Measurements from ENCODE around the gene ANP32B.
"Not testable (repeated sequence)": the region's sequence is repeated elsewhere in the genome, so short reads cannot be mapped to it uniquely, and the experiment has no call there.

Gene ANP32B

GRCh38 chr9:97985058-97985861 is 2.1 kb downstream of the ANP32B start:
- H3K36me3 Mint-ChIP-seq (ENCODE audit: insufficient read depth) = peaks cover 19% of the 10 kb centered on the region
- H3K4me1 Mint-ChIP-seq = peaks cover 57% of the 10 kb centered on the region
- ATAC-seq (replicated peaks; ENCODE audit: extremely low read depth, poor library complexity, severe bottlenecking) (peak; percentile 3), DNase-seq (ENCODE audit: low spot score in 2 of 2) (peak in 1 of 2 donors; percentile 29)
- H3K27me3 Mint-ChIP-seq = no peaks in the 10 kb centered on the region
- H3K4me3 Mint-ChIP-seq = peak overlapping the region; percentile 78
- peak overlapping the region; percentile 73 for H3K27ac Mint-ChIP-seq (ENCODE audit: low read depth)
- H3K9me3 Mint-ChIP-seq = no peaks in the 10 kb centered on the region

GRCh38 chr9:97987487-97987886 is 4.3 kb downstream of the ANP32B start:
- H3K4me3 Mint-ChIP-seq = no peak overlapping the region
- H3K27ac Mint-ChIP-seq (ENCODE audit: low read depth) = peak overlapping the region; percentile 70
- no peaks in the 10 kb centered on the region for H3K27me3 Mint-ChIP-seq
- DNase-seq (ENCODE audit: low spot score in 2 of 2) (no peak), ATAC-seq (replicated peaks; ENCODE audit: extremely low read depth, poor library complexity, severe bottlenecking) (no peak)
- H3K4me1 Mint-ChIP-seq = peaks cover 62% of the 10 kb centered on the region
- peaks cover 19% of the 10 kb centered on the region for H3K36me3 Mint-ChIP-seq (ENCODE audit: insufficient read depth)
- H3K9me3 Mint-ChIP-seq = no peaks in the 10 kb centered on the region

GRCh38 chr9:97990259-97990658 is 7.1 kb downstream of the ANP32B start:
- ATAC-seq (replicated peaks; ENCODE audit: extremely low read depth, poor library complexity, severe bottlenecking) (no peak), DNase-seq (ENCODE audit: low spot score in 2 of 2) (no peak)
- H3K27me3 Mint-ChIP-seq = no peaks in the 10 kb centered on the region
- H3K9me3 Mint-ChIP-seq = no peaks in the 10 kb centered on the region
- peak overlapping the region; percentile 11 for H3K27ac Mint-ChIP-seq (ENCODE audit: low read depth)
- H3K36me3 Mint-ChIP-seq (ENCODE audit: insufficient read depth) = peaks cover 12% of the 10 kb centered on the region
- H3K4me3 Mint-ChIP-seq = no peak overlapping the region
- H3K4me1 Mint-ChIP-seq = peaks cover 77% of the 10 kb centered on the region

GRCh38 chr9:97991818-97992217 is 8.7 kb downstream of the ANP32B start:
- Mint-ChIP-seq H3K27me3 (no peaks in the 10 kb centered on the region), H3K9me3 (no peaks in the 10 kb centered on the region), H3K27ac (ENCODE audit: low read depth) (peak overlapping the region; percentile 11), H3K36me3 (ENCODE audit: insufficient read depth) (peaks cover 17% of the 10 kb centered on the region), H3K4me1 (peaks cover 67% of the 10 kb centered on the region), H3K4me3 (no peak overlapping the region)
- no peak for DNase-seq (ENCODE audit: low spot score in 2 of 2)
- ATAC-seq (replicated peaks; ENCODE audit: extremely low read depth, poor library complexity, severe bottlenecking) = no peak

- DNase-seq (ENCODE audit: low spot score in 2 of 2) (no peak), ATAC-seq (replicated peaks; ENCODE audit: extremely low read depth, poor library complexity, severe bottlenecking) (no peak)
- Mint-ChIP-seq H3K4me1 (peaks cover 68% of the 10 kb centered on the region), H3K36me3 (ENCODE audit: insufficient read depth) (peaks cover 21% of the 10 kb centered on the region), H3K27ac (ENCODE audit: low read depth) (peak overlapping the region; percentile 65), H3K4me3 (no peak overlapping the region), H3K9me3 (no peaks in the 10 kb centered on the region), H3K27me3 (no peaks in the 10 kb centered on the region)
These were observed 9.1 kb downstream of the ANP32B start for GRCh38 chr9:97992219-97992618.

GRCh38 chr9:97993000-97993399 is 9.9 kb downstream of the ANP32B start:
- H3K27ac Mint-ChIP-seq (ENCODE audit: low read depth) = no peak overlapping the region
- DNase-seq (ENCODE audit: low spot score in 2 of 2) = no peak
- ATAC-seq (replicated peaks; ENCODE audit: extremely low read depth, poor library complexity, severe bottlenecking) = peak; percentile 87
- no peak overlapping the region for H3K4me3 Mint-ChIP-seq
- H3K4me1 Mint-ChIP-seq = peaks cover 69% of the 10 kb centered on the region
- H3K36me3 Mint-ChIP-seq (ENCODE audit: insufficient read depth) = peaks cover 24% of the 10 kb centered on the region
- no peaks in the 10 kb centered on the region for H3K9me3 Mint-ChIP-seq
- no peaks in the 10 kb centered on the region for H3K27me3 Mint-ChIP-seq

GRCh38 chr9:97994703-97995102 is 11.6 kb downstream of the ANP32B start:
- H3K9me3 Mint-ChIP-seq = no peaks in the 10 kb centered on the region
- H3K36me3 Mint-ChIP-seq (ENCODE audit: insufficient read depth) = peaks cover 35% of the 10 kb centered on the region
- H3K27me3 Mint-ChIP-seq = no peaks in the 10 kb centered on the region
- no peak overlapping the region for H3K4me3 Mint-ChIP-seq
- H3K27ac Mint-ChIP-seq (ENCODE audit: low read depth) = no peak overlapping the region
- no peak for DNase-seq (ENCODE audit: low spot score in 2 of 2)
- no peak for ATAC-seq (replicated peaks; ENCODE audit: extremely low read depth, poor library complexity, severe bottlenecking)
- peaks cover 66% of the 10 kb centered on the region for H3K4me1 Mint-ChIP-seq

GRCh38 chr9:97996676-97997075 is 13.5 kb downstream of the ANP32B start:
- H3K9me3 Mint-ChIP-seq; H3K27me3 Mint-ChIP-seq; DNase-seq (ENCODE audit: low spot score in 2 of 2); H3K27ac Mint-ChIP-seq (ENCODE audit: low read depth); ATAC-seq (replicated peaks; ENCODE audit: extremely low read depth, poor library complexity, severe bottlenecking); H3K4me3 Mint-ChIP-seq: not testable (repeated sequence)
- Mint-ChIP-seq H3K4me1 (peaks cover 49% of the 10 kb centered on the region), H3K36me3 (ENCODE audit: insufficient read depth) (peaks cover 44% of the 10 kb centered on the region)

- Mint-ChIP-seq H3K4me1 (peaks cover 40% of the 10 kb centered on the region), H3K4me3 (no peak overlapping the region), H3K9me3 (no peaks in the 10 kb centered on the region), H3K27me3 (no peaks in the 10 kb centered on the region), H3K36me3 (ENCODE audit: insufficient read depth) (peaks cover 50% of the 10 kb centered on the region), H3K27ac (ENCODE audit: low read depth) (no peak overlapping the region)
- ATAC-seq (replicated peaks; ENCODE audit: extremely low read depth, poor library complexity, severe bottlenecking) (no peak), DNase-seq (ENCODE audit: low spot score in 2 of 2) (no peak)
These were observed 14.5 kb downstream of the ANP32B start for GRCh38 chr9:97997330-97998276.

- Mint-ChIP-seq H3K9me3 (no peaks in the 10 kb centered on the region), H3K4me3 (no peak overlapping the region), H3K27me3 (no peaks in the 10 kb centered on the region), H3K36me3 (ENCODE audit: insufficient read depth) (peaks cover 61% of the 10 kb centered on the region), H3K4me1 (peaks cover 27% of the 10 kb centered on the region), H3K27ac (ENCODE audit: low read depth) (no peak overlapping the region)
- ATAC-seq (replicated peaks; ENCODE audit: extremely low read depth, poor library complexity, severe bottlenecking) (no peak), DNase-seq (ENCODE audit: low spot score in 2 of 2) (no peak)
These were observed 19.7 kb downstream of the ANP32B start for GRCh38 chr9:98002808-98003207.

- Mint-ChIP-seq H3K27ac (ENCODE audit: low read depth) (no peak overlapping the region), H3K27me3 (no peaks in the 10 kb centered on the region), H3K36me3 (ENCODE audit: insufficient read depth) (peaks cover 71% of the 10 kb centered on the region), H3K4me3 (no peak overlapping the region), H3K4me1 (peaks cover 21% of the 10 kb centered on the region), H3K9me3 (no peaks in the 10 kb centered on the region)
- ATAC-seq (replicated peaks; ENCODE audit: extremely low read depth, poor library complexity, severe bottlenecking) = no peak
- no peak for DNase-seq (ENCODE audit: low spot score in 2 of 2)
These were observed 23.1 kb downstream of the ANP32B start for GRCh38 chr9:98006127-98006796.

GRCh38 chr9:98007251-98007928 is 24.2 kb downstream of the ANP32B start:
- Mint-ChIP-seq H3K4me1 (peaks cover 22% of the 10 kb centered on the region), H3K27ac (ENCODE audit: low read depth) (no peak overlapping the region), H3K36me3 (ENCODE audit: insufficient read depth) (peaks cover 75% of the 10 kb centered on the region), H3K4me3 (no peak overlapping the region), H3K27me3 (no peaks in the 10 kb centered on the region), H3K9me3 (no peaks in the 10 kb centered on the region)
- no peak for ATAC-seq (replicated peaks; ENCODE audit: extremely low read depth, poor library complexity, severe bottlenecking)
- no peak for DNase-seq (ENCODE audit: low spot score in 2 of 2)

All from central memory CD8-positive, alpha-beta T cell (primary cell).